GM19351 (cell line): ENCODE data around the gene TSSC4.

Experiments used
- ATAC-seq: cut with Tn5 transposase; IDR thresholded peaks from one replicate; pipeline ENCODE4 v1.9.1; 2021; ENCODE audit warnings: mild to moderate bottlenecking, moderate library complexity; ENCODE audit not compliant: unreplicated experiment

TSSC4 gene

DNA sequence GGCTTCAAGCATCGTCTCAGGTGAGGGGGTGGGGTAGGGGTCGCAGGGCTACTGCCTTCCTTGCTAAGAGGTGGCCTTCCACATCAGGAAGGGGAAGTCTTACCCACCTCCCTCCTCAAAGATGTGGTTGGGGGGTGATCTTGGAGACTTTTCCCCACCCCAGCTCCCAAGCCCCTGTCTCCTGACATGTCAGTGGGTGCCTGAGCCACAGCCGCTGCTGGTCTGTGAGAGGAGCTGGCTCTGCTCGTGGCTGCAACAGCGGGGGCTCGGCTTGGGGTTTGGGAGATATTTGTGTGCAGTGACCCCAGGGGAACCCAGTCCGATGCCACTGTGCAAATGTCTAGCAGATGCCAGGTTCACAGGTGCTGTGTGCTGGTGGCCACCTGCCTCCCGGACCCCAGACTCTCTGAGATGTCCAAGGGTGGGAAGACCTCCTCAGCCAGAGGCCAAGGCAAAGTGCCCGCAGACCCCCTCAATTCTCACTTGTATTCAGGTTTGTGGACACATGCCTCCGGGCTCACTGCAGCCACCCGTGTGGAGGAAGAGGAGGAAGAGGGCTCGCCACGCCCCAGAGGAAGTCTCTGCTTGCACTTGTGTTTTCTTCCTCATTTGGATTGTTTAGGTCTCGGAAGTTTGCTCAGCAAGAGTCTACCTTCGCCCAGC lies 46.2 kb downstream of the TSSC4 start:
- no peak for ATAC-seq

DNA sequence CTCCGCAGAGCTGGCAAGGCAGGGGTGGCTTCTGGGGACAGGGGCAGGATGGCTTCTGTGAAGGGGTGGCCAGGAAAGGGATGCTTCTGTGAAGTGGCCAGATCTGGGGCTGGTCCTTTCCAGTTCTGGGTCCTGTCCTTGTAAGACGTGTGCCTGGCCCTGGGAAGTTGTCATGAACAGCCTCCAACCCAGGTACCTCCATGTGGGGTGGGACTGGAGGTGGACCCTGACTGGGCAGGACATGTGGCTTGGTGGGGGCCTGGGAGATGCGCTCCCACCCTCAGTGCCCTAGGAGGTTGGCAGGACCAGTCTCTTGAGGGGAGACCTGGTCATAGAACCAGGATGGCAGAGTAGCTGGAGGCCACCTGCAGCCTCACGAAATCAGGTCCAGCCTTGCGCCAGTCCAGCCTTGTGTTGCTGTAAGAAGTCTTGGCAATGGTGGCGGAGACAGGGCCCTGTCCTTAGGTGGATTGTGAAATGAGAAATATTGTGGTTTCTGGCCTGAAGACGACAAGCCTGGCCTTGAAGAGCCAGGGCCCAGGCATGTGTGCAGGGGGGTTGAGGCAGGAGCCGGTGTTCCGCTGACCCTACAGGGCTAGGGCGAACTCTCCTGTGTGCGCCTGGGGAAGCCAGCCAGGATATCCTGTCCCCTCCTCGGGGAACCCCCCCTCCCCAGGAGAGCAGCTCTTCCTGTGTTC lies 46.9 kb downstream of the TSSC4 start:
- no peak for ATAC-seq

DNA sequence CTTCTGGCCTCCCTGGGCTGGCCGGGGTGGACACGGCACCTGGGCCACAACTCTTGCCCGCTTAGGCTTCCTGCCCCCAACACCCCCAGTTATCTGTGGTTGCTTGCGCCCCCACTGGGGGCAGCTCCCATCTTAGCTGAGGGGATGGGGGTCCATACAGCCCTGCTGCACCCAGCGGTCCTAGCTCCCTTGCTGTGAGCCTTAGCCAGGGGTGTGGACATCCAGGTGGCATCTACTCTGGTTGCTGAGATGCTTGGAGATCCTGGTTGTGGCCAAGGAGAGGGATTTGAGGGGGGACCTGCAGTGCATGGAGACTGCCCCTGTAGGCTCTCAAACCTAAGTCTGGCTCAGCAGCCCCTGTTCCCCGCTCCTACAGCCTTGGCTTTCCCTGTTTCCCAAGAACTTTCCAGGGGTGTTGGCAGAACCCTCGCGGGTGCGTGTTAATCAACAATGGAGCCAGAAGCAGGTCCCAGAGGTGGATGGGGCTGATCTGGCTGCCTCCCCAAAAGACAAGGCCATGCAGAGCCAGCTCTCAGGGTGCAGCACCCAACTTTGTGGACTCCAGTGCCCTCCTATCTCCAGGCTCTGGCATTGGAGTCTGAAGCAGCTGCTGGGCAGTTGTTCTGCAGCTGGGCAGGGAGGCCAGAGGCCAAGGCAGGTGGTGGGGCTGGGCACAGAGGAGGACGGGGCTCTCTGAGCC lies 47.6 kb downstream of the TSSC4 start:
- no peak for ATAC-seq

DNA sequence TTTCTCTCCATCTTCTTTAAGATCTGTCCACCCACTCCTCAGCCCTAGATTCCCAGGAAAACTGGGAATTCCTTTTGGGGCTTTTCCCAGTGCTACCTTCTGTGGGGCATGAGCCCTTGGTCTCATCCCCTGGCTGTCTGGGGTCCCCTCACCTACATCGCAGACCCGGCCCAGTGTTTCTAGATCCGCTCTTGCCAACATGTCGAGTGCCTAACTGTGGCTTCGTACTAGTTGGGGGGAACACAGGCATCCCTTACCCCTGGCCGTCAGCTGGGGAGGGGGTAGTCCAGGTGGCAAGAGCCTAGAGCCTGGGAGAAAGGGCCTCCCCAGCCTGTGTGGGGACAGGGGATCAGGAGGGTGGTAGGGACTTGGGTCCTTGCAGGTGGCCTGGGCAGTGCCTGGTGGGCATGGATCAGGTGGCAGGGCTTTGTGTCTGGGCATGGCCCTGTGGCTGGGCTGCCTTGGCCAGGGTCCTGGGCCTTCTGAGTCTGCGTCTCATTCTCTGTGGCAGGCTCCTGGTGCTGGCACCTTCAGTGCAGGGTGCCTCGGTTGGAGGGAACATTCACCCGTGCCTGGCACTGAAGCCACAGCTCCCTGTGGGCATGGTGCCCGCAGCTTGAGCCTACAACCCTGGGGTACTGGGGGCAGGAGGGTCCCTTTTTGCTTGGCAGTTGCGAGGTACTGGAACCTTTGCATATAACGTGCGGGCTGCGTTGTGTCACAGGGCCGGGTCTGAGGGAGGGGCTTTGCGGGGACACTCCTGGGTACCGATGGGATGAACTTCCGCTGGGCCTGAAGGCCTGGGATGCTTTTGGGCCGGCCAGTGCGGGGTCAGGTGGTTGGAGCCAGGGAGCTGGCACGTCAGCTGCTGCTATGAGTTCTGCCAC lies 48.4 kb downstream of the TSSC4 start:
- no peak for ATAC-seq

DNA sequence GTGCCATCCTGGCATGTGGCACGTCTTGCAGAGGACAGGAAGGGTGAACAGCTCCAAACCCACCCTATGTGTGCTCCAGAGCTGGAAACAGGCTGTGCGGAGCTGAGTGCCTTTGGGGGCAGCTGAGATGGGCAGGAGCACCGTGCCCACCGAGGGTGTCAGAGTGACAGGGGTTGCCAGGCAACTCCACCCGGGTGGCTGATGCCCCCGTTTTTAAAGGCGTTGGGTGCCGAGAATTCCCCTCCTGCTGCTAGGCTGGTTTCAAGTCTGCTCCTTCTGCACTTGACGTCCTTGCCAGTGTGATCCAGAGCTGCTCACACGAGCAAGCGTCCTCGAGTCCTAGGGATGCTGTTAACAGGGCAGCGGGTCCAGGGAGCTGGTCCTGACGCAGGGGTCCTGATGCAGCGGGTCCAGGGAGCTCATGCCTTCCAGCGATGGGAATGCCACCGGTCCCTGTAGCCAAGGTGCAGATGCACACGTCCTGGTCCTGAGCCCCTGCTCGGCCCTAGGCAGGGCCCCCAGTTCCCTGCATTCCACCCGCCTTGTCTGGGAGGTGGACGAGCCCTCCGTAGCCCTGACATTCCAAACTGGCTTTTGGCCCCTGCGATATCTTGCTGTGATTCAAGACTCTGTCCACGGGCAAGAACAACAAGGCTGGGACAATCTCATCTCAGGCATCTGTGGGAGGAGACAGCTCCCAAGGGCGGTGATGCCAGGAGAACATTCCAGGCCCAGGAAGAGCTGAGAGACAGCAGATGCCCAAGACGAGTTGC lies 49.2 kb downstream of the TSSC4 start:
- no peak for ATAC-seq

DNA sequence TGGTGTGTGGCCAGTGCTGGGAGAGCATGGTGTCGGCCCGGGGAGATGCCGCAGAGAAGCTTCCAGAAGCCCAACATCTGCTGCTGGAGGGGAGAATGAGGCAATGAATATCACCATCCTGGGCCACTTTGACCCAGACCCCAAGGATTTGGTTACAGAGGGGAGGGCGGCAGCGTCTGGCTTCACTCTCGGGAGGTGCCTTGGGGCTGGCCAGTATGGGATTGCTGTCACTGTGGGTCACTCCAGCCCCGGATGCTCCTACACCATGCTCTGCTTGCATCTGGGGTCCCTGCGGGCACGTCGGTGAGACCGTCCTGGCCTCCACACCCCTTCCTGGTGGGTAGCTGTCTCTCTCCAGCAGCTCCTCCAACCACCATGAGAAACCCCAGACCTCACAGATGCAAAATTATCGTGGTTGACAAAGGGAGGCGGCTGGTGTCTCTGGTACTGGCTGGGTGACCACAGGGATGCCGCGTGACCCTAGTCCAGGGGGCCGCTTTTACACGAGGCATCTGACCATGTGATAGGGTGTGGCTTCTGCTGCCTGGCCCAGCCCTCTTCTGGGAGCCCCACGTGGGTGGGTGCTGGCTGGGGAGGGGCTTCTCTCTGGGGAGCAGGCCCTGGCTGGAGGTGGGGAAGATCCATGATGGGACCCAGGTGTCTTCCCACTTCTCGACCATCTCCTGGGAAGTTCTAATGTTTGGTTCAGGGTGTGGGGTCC lies 49.9 kb downstream of the TSSC4 start:
- ATAC-seq = no peak

DNA sequence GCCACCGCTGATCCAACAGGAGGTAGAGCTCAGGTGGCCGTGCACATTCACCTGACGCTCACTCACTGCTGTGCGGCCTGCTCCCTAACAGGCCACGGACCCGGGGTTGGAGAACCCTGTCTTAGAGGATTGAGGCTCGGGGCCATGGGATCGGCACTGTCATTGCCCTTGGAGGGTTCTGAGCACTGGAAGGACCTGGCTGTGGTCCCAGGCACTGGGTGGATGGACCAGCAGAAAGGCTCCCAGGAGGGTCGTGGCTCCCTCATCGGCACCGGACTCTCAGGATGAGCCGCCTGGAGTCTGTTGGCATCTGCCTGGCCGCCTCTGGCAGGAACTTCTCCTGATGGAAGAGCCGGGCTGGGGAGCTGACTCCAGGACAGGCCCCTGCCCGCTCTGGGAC lies 50.8 kb downstream of the TSSC4 start:
- ATAC-seq = no peak

DNA sequence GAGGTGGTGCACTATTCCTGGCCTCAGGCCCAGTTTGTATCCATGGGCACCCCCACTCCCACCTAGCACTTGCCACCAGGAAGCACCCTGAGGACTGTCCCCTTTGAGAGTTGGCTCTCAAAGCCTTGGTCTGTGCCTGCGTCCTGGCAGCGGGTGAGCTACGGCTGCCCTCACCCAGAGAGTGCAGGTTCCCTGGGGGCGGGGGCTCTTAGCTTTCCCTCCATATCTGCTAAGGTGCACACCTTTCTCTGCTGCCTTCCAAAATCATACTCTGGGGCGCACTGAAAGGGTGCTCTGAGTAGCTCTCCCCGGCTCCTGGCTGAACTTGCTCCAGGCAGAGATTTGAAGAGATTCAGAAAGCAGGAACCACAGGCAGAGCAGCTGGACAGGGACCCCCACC lies 51.4 kb downstream of the TSSC4 start:
- ATAC-seq = no peak

DNA sequence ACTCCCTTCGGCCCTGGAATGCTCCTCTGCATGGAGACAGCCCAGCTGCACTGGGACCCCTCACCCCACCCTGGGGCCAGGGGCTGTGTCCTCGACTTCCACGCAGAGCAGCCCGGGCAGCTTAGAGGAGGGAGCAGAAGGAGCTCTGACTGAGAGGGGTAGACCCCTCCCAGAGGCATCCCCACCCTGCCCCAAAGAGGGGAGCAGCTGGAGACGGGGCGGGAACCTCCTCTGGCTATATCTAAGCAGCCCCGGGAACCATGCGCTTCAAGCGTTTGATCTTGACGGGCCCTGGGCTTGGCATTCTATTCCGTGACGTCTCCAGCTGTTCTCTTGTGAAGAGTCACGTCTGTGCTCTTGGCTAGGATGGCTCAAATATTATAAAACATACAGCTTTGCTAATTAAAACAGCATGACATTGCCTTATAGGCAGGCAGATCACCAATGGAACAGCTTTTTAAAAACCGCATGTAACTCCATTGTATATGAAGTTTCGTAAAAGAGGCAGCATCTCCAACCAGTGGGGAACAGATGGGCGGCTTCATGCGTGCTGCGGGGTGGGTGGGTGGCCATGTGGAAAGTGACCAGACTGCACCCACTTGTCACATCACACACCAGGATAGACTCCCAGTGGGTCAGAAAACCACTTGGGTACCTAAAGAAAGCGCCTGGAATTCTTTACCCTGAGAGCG lies 51.9 kb downstream of the TSSC4 start:
- no peak for ATAC-seq

DNA sequence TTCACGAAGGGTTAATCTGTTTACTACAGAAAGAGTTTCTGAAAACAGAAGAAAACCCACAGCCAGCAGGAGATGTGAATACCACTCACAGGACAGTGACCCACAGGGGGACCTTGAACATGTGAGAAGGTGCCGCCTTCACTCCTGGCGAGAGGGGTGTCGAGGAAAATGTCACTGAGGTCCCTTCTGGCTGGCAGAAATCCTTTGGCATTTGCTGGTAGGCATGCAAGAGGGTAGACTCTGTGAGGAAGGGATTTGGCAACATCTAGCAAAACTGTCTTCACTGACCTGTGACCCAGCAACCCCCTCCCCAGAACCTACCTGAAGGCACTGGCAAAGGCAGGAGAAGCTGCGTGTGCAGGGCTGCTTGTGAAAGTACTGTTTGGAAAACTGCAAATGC lies 52.9 kb downstream of the TSSC4 start:
- no peak for ATAC-seq
